Stimulated activated CD4-positive, alpha-beta T cell treated with anti-CD3 and anti-CD28 coated beads, Interleukin-15, amount 100 ng/mL, for 1 hour (primary cell): ENCODE measurements around the gene SEZ6.
A peak's percentile ranks its signal among the peaks of the same experiment; 100 is the strongest.

ENCODE experiments used
- DNase-seq, 2 donors: peaks; one replicate each; pipeline ENCODE4 v3.0.0-alpha.2; 2020; ENCODE audit warnings: low read depth in 1 of 2, low spot score in 1 of 2

The SEZ6 gene

GRCh38 chr17:28957277-28957991 lies 48.4 kb downstream of the SEZ6 start:
- no peak for DNase-seq

GRCh38 chr17:28956861-28957260 lies 49.0 kb downstream of the SEZ6 start:
- no peak for DNase-seq

GRCh38 chr17:28956112-28956511 lies 49.7 kb downstream of the SEZ6 start:
- DNase-seq, result no peak

GRCh38 chr17:28955408-28955807 lies 50.4 kb downstream of the SEZ6 start:
- DNase-seq, result no peak

- DNase-seq, result no peak
Measured at GRCh38 chr17:28954886-28955285, 50.9 kb downstream of the SEZ6 start.

- no peak for DNase-seq
Measured at GRCh38 chr17:28953444-28954118, 52.3 kb downstream of the SEZ6 start.

GRCh38 chr17:28951991-28952975 lies 53.5 kb downstream of the SEZ6 start:
- peak; percentile 83 to 92 for DNase-seq

GRCh38 chr17:28951428-28951990 lies 54.3 kb downstream of the SEZ6 start, which contains the start of gene PHF12:
Gene PHF12 (minus strand): TSS chr17:28951518. CDS start chr17:28950960, 558 bp downstream.
- peak; percentile 97 to 99 for DNase-seq

- peak in 1 of 2 donors; percentile 19 for DNase-seq
Measured at GRCh38 chr17:28950752-28951427, 54.9 kb downstream of the SEZ6 start.

- peak; percentile 15 to 35 for DNase-seq
Measured at GRCh38 chr17:28950017-28950751, 55.6 kb downstream of the SEZ6 start.

- DNase-seq, result peak; percentile 22 to 56
Measured at GRCh38 chr17:28949185-28950016, 56.4 kb downstream of the SEZ6 start.

- no peak for DNase-seq
Measured at GRCh38 chr17:28948873-28949184, 57.0 kb downstream of the SEZ6 start.

- no peak for DNase-seq
Measured at GRCh38 chr17:28948342-28948741, 57.5 kb downstream of the SEZ6 start.

GRCh38 chr17:28947639-28948038 lies 58.2 kb downstream of the SEZ6 start:
- DNase-seq, result no peak

GRCh38 chr17:28946239-28946638 lies 59.6 kb downstream of the SEZ6 start:
- no peak for DNase-seq

GRCh38 chr17:28944862-28945741 lies 60.7 kb downstream of the SEZ6 start:
- no peak for DNase-seq

GRCh38 chr17:28944343-28944742 lies 61.5 kb downstream of the SEZ6 start:
- no peak for DNase-seq

GRCh38 chr17:28942925-28943324 lies 62.9 kb downstream of the SEZ6 start:
- DNase-seq, result no peak
